ENCODE results near the gene SUGCT.

DNA sequence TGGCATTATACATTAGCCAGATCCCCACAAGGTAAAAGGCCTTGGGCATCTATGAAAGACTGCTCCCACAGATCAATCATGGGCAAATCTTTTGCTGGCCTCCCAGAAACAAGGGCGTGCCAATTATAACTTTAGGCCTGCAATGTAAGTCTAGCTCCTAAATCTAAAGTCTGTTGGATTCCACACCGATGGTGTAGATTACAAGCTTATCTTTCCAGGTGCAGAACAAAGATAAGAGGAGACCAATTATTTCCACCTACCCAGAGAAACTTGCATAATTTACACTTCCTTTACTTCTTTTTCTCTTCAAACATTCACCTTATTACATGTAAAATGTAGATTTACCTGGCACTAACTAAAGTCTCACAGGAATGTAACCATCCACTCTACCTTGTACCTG, 713.1 kb downstream of the SUGCT start:
- TF ChIP-seq, protein P1, sequence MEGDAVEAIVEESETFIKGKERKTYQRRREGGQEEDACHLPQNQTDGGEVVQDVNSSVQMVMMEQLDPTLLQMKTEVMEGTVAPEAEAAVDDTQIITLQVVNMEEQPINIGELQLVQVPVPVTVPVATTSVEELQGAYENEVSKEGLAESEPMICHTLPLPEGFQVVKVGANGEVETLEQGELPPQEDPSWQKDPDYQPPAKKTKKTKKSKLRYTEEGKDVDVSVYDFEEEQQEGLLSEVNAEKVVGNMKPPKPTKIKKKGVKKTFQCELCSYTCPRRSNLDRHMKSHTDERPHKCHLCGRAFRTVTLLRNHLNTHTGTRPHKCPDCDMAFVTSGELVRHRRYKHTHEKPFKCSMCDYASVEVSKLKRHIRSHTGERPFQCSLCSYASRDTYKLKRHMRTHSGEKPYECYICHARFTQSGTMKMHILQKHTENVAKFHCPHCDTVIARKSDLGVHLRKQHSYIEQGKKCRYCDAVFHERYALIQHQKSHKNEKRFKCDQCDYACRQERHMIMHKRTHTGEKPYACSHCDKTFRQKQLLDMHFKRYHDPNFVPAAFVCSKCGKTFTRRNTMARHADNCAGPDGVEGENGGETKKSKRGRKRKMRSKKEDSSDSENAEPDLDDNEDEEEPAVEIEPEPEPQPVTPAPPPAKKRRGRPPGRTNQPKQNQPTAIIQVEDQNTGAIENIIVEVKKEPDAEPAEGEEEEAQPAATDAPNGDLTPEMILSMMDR (IDR thresholded peaks at IDR 0.05; ENCODE audit: low read depth, low read length), result no peak
- no peak for TF ChIP-seq EZH2phosphoT487 (IDR thresholded peaks at IDR 0.05; ENCODE audit: low read depth)
